SK-N-SH treated with all-trans-retinoic acid at 6 μM for 48 hours (cell line): Measurements from ENCODE around the gene AEBP2.

Source experiments
- ATAC-seq: fragments of 200-7000 bp; cut with Tn5 transposase; 3 replicates; pipeline ENCODE4 v1.9.1; 2020; ENCODE audit warnings: mild to moderate bottlenecking, moderate library complexity
- ARNTL ChIP-seq: fragments of 450-650 bp; formaldehyde crosslinking; IDR thresholded peaks from 2 replicates; pipeline ENCODE4 v1.5.0; 2020; ENCODE audit warnings: low read depth, mild to moderate bottlenecking, moderate library complexity, borderline replicate concordance
- BACH2 ChIP-seq: fragments of 250-450 bp; sonication (Bioruptor Pico); IDR thresholded peaks from 2 replicates; pipeline ENCODE4 v1.9.0; 2021; ENCODE audit warnings: mild to moderate bottlenecking, borderline replicate concordance
- CREB5 ChIP-seq: fragments of 250-450 bp; sonication (Bioruptor Pico); IDR thresholded peaks from 2 replicates; pipeline ENCODE4 v1.5.1; 2020; ENCODE audit warnings: low read depth, mild to moderate bottlenecking, moderate library complexity
- CSDC2 ChIP-seq: fragments of 250-450 bp; sonication (Bioruptor Pico); IDR thresholded peaks from 2 replicates; pipeline ENCODE4 v1.5.0; 2020; ENCODE audit warnings: mild to moderate bottlenecking, moderate library complexity
- CSRNP3 ChIP-seq: fragments of 250-450 bp; sonication (Bioruptor Pico); IDR thresholded peaks from 2 replicates; pipeline ENCODE4 v1.5.1; 2021; ENCODE audit warnings: mild to moderate bottlenecking, moderate library complexity
- ESRRG ChIP-seq: fragments of 250-450 bp; sonication (Bioruptor Pico); IDR thresholded peaks from 2 replicates; pipeline ENCODE4 v1.6.1; 2021; ENCODE audit warnings: mild to moderate bottlenecking
- GLIS3 ChIP-seq: fragments of 250-450 bp; sonication (Bioruptor Pico); IDR thresholded peaks from 2 replicates; pipeline ENCODE4 v1.5.0; 2020; ENCODE audit warnings: mild to moderate bottlenecking, moderate library complexity
- ISL1 ChIP-seq: fragments of 250-450 bp; sonication (Bioruptor Pico); IDR thresholded peaks from 2 replicates; pipeline ENCODE4 v2.1.2; 2022; ENCODE audit warnings: mild to moderate bottlenecking, moderate library complexity
- OSR1 ChIP-seq: fragments of 250-450 bp; sonication (Bioruptor Pico); IDR thresholded peaks from 2 replicates; pipeline ENCODE4 v1.8.0; 2022; ENCODE audit warnings: moderate library complexity, mild to moderate bottlenecking, inconsistent platforms
- POU6F1 ChIP-seq: fragments of 250-450 bp; sonication (Bioruptor Pico); IDR thresholded peaks from 2 replicates; pipeline ENCODE4 v1.8.0; 2021; ENCODE audit warnings: low read depth, mild to moderate bottlenecking, moderate library complexity, borderline replicate concordance
- PPARA ChIP-seq: fragments of 250-450 bp; sonication (Bioruptor Pico); IDR thresholded peaks from 2 replicates; pipeline ENCODE4 v1.5.0; 2020; ENCODE audit warnings: mild to moderate bottlenecking, borderline replicate concordance
- RARB ChIP-seq: fragments of 250-450 bp; sonication (Bioruptor Pico); IDR thresholded peaks from 2 replicates; pipeline ENCODE4 v1.8.0; 2021; ENCODE audit warnings: mild to moderate bottlenecking, moderate library complexity
- SNAI2 ChIP-seq: fragments of 250-450 bp; sonication (Bioruptor Pico); IDR thresholded peaks from 2 replicates; pipeline ENCODE4 v1.5.0; 2020; ENCODE audit warnings: mild to moderate bottlenecking, moderate library complexity
- TCF4 ChIP-seq: fragments of 250-450 bp; sonication (Bioruptor Pico); IDR thresholded peaks from 2 replicates; pipeline ENCODE4 v1.8.0; 2021; ENCODE audit warnings: mild to moderate bottlenecking, moderate library complexity, borderline replicate concordance
- TOX ChIP-seq: fragments of 250-450 bp; sonication (Bioruptor Pico); IDR thresholded peaks from 2 replicates; pipeline ENCODE4 v1.8.0; 2021; ENCODE audit warnings: mild to moderate bottlenecking, moderate library complexity, borderline replicate concordance
- ZC3H10 ChIP-seq: fragments of 250-450 bp; sonication (Bioruptor Pico); IDR thresholded peaks from 2 replicates; pipeline ENCODE4 v1.5.1; 2021; ENCODE audit warnings: mild to moderate bottlenecking, moderate library complexity
- ZFP3 ChIP-seq: fragments of 250-450 bp; sonication (Bioruptor Pico); IDR thresholded peaks from 2 replicates; pipeline ENCODE4 v1.5.0; 2020; ENCODE audit warnings: mild to moderate bottlenecking, moderate library complexity
- ZFP30 ChIP-seq: fragments of 450-650 bp; formaldehyde crosslinking; IDR thresholded peaks from 2 replicates; pipeline ENCODE4 v1.5.0; 2022; ENCODE audit warnings: mild to moderate bottlenecking, moderate library complexity
- ZNF70 ChIP-seq: fragments of 450-650 bp; formaldehyde crosslinking; IDR thresholded peaks from 2 replicates; pipeline ENCODE4 v1.5.0; 2020; ENCODE audit warnings: mild to moderate bottlenecking, moderate library complexity
- ZNF8 ChIP-seq: fragments of 450-650 bp; formaldehyde crosslinking; IDR thresholded peaks from 2 replicates; pipeline ENCODE4 v1.5.0; 2020; ENCODE audit warnings: mild to moderate bottlenecking, moderate library complexity
- TF ChIP-seq, protein P1 (sequence below): fragments of 250-450 bp; sonication (Bioruptor Pico); IDR thresholded peaks from 2 replicates; pipeline ENCODE4 v1.5.0; 2020; ENCODE audit warnings: mild to moderate bottlenecking, moderate library complexity
- TF ChIP-seq, protein P2 (sequence below): fragments of 250-450 bp; sonication (Bioruptor Pico); IDR thresholded peaks from 2 replicates; pipeline ENCODE4 v1.8.0; 2020; ENCODE audit warnings: mild to moderate bottlenecking, moderate library complexity, borderline replicate concordance

AEBP2 gene

GRCh38 chr12:19482551-19483109 is 43.3 kb downstream of the AEBP2 start:
- TF ChIP-seq TOX (CRISPR knock-in tag) (no peak), GLIS3 (CRISPR knock-in tag) (no peak), ZNF70 (no peak), CREB5 (CRISPR knock-in tag) (no peak), PPARA (CRISPR knock-in tag) (no peak), ZNF8 (no peak), ARNTL (no peak), TCF4 (CRISPR knock-in tag) (no peak), ISL1 (no peak), ZC3H10 (CRISPR knock-in tag) (no peak), CSDC2 (no peak), ESRRG (no peak), POU6F1 (CRISPR knock-in tag) (no peak), BACH2 (CRISPR knock-in tag) (no peak), OSR1 (CRISPR knock-in tag) (no peak)
- TF ChIP-seq, protein P1, sequence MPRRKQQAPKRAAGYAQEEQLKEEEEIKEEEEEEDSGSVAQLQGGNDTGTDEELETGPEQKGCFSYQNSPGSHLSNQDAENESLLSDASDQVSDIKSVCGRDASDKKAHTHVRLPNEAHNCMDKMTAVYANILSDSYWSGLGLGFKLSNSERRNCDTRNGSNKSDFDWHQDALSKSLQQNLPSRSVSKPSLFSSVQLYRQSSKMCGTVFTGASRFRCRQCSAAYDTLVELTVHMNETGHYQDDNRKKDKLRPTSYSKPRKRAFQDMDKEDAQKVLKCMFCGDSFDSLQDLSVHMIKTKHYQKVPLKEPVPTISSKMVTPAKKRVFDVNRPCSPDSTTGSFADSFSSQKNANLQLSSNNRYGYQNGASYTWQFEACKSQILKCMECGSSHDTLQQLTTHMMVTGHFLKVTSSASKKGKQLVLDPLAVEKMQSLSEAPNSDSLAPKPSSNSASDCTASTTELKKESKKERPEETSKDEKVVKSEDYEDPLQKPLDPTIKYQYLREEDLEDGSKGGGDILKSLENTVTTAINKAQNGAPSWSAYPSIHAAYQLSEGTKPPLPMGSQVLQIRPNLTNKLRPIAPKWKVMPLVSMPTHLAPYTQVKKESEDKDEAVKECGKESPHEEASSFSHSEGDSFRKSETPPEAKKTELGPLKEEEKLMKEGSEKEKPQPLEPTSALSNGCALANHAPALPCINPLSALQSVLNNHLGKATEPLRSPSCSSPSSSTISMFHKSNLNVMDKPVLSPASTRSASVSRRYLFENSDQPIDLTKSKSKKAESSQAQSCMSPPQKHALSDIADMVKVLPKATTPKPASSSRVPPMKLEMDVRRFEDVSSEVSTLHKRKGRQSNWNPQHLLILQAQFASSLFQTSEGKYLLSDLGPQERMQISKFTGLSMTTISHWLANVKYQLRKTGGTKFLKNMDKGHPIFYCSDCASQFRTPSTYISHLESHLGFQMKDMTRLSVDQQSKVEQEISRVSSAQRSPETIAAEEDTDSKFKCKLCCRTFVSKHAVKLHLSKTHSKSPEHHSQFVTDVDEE (CRISPR knock-in tag): no peak
- TF ChIP-seq, protein P2, sequence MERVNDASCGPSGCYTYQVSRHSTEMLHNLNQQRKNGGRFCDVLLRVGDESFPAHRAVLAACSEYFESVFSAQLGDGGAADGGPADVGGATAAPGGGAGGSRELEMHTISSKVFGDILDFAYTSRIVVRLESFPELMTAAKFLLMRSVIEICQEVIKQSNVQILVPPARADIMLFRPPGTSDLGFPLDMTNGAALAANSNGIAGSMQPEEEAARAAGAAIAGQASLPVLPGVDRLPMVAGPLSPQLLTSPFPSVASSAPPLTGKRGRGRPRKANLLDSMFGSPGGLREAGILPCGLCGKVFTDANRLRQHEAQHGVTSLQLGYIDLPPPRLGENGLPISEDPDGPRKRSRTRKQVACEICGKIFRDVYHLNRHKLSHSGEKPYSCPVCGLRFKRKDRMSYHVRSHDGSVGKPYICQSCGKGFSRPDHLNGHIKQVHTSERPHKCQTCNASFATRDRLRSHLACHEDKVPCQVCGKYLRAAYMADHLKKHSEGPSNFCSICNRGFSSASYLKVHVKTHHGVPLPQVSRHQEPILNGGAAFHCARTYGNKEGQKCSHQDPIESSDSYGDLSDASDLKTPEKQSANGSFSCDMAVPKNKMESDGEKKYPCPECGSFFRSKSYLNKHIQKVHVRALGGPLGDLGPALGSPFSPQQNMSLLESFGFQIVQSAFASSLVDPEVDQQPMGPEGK (CRISPR knock-in tag): no peak
- TF ChIP-seq, all 23 proteins: peak for 0
- no peak for ATAC-seq

GRCh38 chr12:19483727-19484126 is 44.4 kb downstream of the AEBP2 start:
- no peak for ATAC-seq

More at GRCh38 chr12:19483727-19484126, 44.4 kb downstream of the AEBP2 start:
- no peak for TF ChIP-seq TOX (CRISPR knock-in tag)
- TF ChIP-seq ESRRG: no peak
- no peak for TF ChIP-seq CSDC2
- TF ChIP-seq, protein P1 (CRISPR knock-in tag): no peak
- TF ChIP-seq, protein P2 (CRISPR knock-in tag): no peak
- no peak for TF ChIP-seq ARNTL
- no peak for TF ChIP-seq RARB (CRISPR knock-in tag)
- TF ChIP-seq BACH2 (CRISPR knock-in tag): no peak
- TF ChIP-seq ZFP3 (CRISPR knock-in tag): no peak
- TF ChIP-seq PPARA (CRISPR knock-in tag): no peak
- no peak for TF ChIP-seq TCF4 (CRISPR knock-in tag)
- TF ChIP-seq GLIS3 (CRISPR knock-in tag): no peak
- no peak for TF ChIP-seq CSRNP3 (CRISPR knock-in tag)
- no peak for TF ChIP-seq ZFP30 (CRISPR knock-in tag)
- TF ChIP-seq POU6F1 (CRISPR knock-in tag): no peak
- TF ChIP-seq SNAI2 (CRISPR knock-in tag): no peak
